ENCODE results near the gene DRGX.

Gene DRGX

GRCh38 chr10:49356181-49356580 is 39.7 kb downstream of the DRGX start:
- H3K9ac ChIP-seq (ENCODE audit: low read length) = no peak overlapping the region
- peaks cover 3% of the 10 kb centered on the region for H3K79me2 ChIP-seq (ENCODE audit: control insufficient read depth, insufficient read depth, low read length, poor library complexity)
- no CpG with 5 or more reads among the region's 4 CpGs for WGBS (ENCODE audit: extremely low coverage, insufficient coverage, insufficient read length)
- no peak overlapping the region for H2AK5ac ChIP-seq (ENCODE audit: low read length)
- no peak overlapping the region for H4K8ac ChIP-seq (ENCODE audit: low read depth, low read length)
- H3K4ac ChIP-seq (ENCODE audit: low read depth, low read length) = no peak overlapping the region
- H2AFZ ChIP-seq (ENCODE audit: insufficient read depth, low read length, poor library complexity) = no peak overlapping the region
- no peak overlapping the region for H3K14ac ChIP-seq (ENCODE audit: low read length)
- no peak for DNase-seq
- peaks cover 5% of the 10 kb centered on the region for H3K79me1 ChIP-seq (ENCODE audit: low read length)
- no peak overlapping the region for H3K23ac ChIP-seq (ENCODE audit: low read length)
- no peak overlapping the region for H3K27ac ChIP-seq (ENCODE audit: low read depth, low read length)
- H3K18ac ChIP-seq (ENCODE audit: low read length) = no peak overlapping the region
- H4K12ac ChIP-seq (ENCODE audit: low read depth, low read length) = no peak overlapping the region
- H3K9me3 ChIP-seq (ENCODE audit: insufficient read depth, low read depth, low read length) = peaks cover 1% of the 10 kb centered on the region
- no peaks in the 10 kb centered on the region for H3K27me3 ChIP-seq (ENCODE audit: insufficient read depth, low read length)
- no peak overlapping the region for H4K91ac ChIP-seq (ENCODE audit: low read depth, low read length)
- no peak overlapping the region for H3K4me2 ChIP-seq (ENCODE audit: low read length)
- H3K4me1 ChIP-seq (ENCODE audit: control insufficient read depth in 1 of 2, insufficient read depth in 2 of 2, low read length in 2 of 2) = peaks cover 12 to 14% of the 10 kb centered on the region in 2 experiments
- H3K36me3 ChIP-seq (ENCODE audit: control insufficient read depth in 1 of 2, insufficient read depth in 2 of 2, low read length in 2 of 2) = no peaks in the 10 kb centered on the region
- H2BK120ac ChIP-seq (ENCODE audit: insufficient read depth, low read length, poor library complexity) = no peak overlapping the region
- no peak overlapping the region for H3K4me3 ChIP-seq (ENCODE audit: low read depth, low read length)
- no peak overlapping the region for H2BK12ac ChIP-seq (ENCODE audit: low read length)
- H2BK5ac ChIP-seq (ENCODE audit: low read depth, low read length, poor library complexity) = no peak overlapping the region

- Histone ChIP-seq H3K27ac (ENCODE audit: low read depth, low read length) (no peak overlapping the region), H3K27me3 (ENCODE audit: insufficient read depth, low read length) (no peaks in the 10 kb centered on the region), H4K91ac (ENCODE audit: low read depth, low read length) (no peak overlapping the region), H3K79me1 (ENCODE audit: low read length) (no peaks in the 10 kb centered on the region), H2AFZ (ENCODE audit: insufficient read depth, low read length, poor library complexity) (no peak overlapping the region), H3K4ac (ENCODE audit: low read depth, low read length) (no peak overlapping the region), H3K4me2 (ENCODE audit: low read length) (no peak overlapping the region), H3K18ac (ENCODE audit: low read length) (no peak overlapping the region), H4K12ac (ENCODE audit: low read depth, low read length) (no peak overlapping the region), H3K79me2 (ENCODE audit: control insufficient read depth, insufficient read depth, low read length, poor library complexity) (no peaks in the 10 kb centered on the region), H2AK5ac (ENCODE audit: low read length) (no peak overlapping the region), H3K14ac (ENCODE audit: low read length) (no peak overlapping the region), H3K9me3 (ENCODE audit: insufficient read depth, low read depth, low read length) (peaks cover 7% of the 10 kb centered on the region), H3K4me1 (ENCODE audit: control insufficient read depth in 1 of 2, insufficient read depth in 2 of 2, low read length in 2 of 2) (peaks cover 5 to 6% of the 10 kb centered on the region in 2 experiments), H2BK12ac (ENCODE audit: low read length) (no peak overlapping the region), H3K4me3 (ENCODE audit: low read depth, low read length) (no peak overlapping the region), H4K8ac (ENCODE audit: low read depth, low read length) (no peak overlapping the region), H3K36me3 (ENCODE audit: control insufficient read depth in 1 of 2, insufficient read depth in 2 of 2, low read length in 2 of 2) (no peaks in the 10 kb centered on the region), H3K23ac (ENCODE audit: low read length) (no peak overlapping the region), H3K9ac (ENCODE audit: low read length) (no peak overlapping the region), H2BK5ac (ENCODE audit: low read depth, low read length, poor library complexity) (no peak overlapping the region), H2BK120ac (ENCODE audit: insufficient read depth, low read length, poor library complexity) (no peak overlapping the region)
- no CpG with 5 or more reads among the region's 3 CpGs for WGBS (ENCODE audit: extremely low coverage, insufficient coverage, insufficient read length)
- no peak for DNase-seq
Observed at GRCh38 chr10:49355221-49355620, 40.7 kb downstream of the DRGX start.

- WGBS (ENCODE audit: extremely low coverage, insufficient coverage, insufficient read length) = no CpG with 5 or more reads among the region's 3 CpGs
- H2BK5ac ChIP-seq (ENCODE audit: low read depth, low read length, poor library complexity) = no peak overlapping the region
- H2BK120ac ChIP-seq (ENCODE audit: insufficient read depth, low read length, poor library complexity) = no peak overlapping the region
- no peak overlapping the region for H3K4me3 ChIP-seq (ENCODE audit: low read depth, low read length)
- H3K27me3 ChIP-seq (ENCODE audit: insufficient read depth, low read length) = no peaks in the 10 kb centered on the region
- H3K4ac ChIP-seq (ENCODE audit: low read depth, low read length) = no peak overlapping the region
- no peak overlapping the region for H3K14ac ChIP-seq (ENCODE audit: low read length)
- no peaks in the 10 kb centered on the region for H3K79me2 ChIP-seq (ENCODE audit: control insufficient read depth, insufficient read depth, low read length, poor library complexity)
- no peak overlapping the region for H3K18ac ChIP-seq (ENCODE audit: low read length)
- peaks cover 0 to under 1% of the 10 kb centered on the region in 2 experiments for H3K4me1 ChIP-seq (ENCODE audit: control insufficient read depth in 1 of 2, insufficient read depth in 2 of 2, low read length in 2 of 2)
- no peak overlapping the region for H4K12ac ChIP-seq (ENCODE audit: low read depth, low read length)
- no peak overlapping the region for H3K4me2 ChIP-seq (ENCODE audit: low read length)
- no peak overlapping the region for H4K8ac ChIP-seq (ENCODE audit: low read depth, low read length)
- DNase-seq = no peak
- no peaks in the 10 kb centered on the region for H3K36me3 ChIP-seq (ENCODE audit: control insufficient read depth in 1 of 2, insufficient read depth in 2 of 2, low read length in 2 of 2)
- no peak overlapping the region for H3K27ac ChIP-seq (ENCODE audit: low read depth, low read length)
- no peak overlapping the region for H2AFZ ChIP-seq (ENCODE audit: insufficient read depth, low read length, poor library complexity)
- no peak overlapping the region for H4K91ac ChIP-seq (ENCODE audit: low read depth, low read length)
- H3K79me1 ChIP-seq (ENCODE audit: low read length) = no peaks in the 10 kb centered on the region
- no peak overlapping the region for H3K23ac ChIP-seq (ENCODE audit: low read length)
- H2AK5ac ChIP-seq (ENCODE audit: low read length) = no peak overlapping the region
- no peak overlapping the region for H3K9ac ChIP-seq (ENCODE audit: low read length)
- peaks cover 9% of the 10 kb centered on the region for H3K9me3 ChIP-seq (ENCODE audit: insufficient read depth, low read depth, low read length)
- no peak overlapping the region for H2BK12ac ChIP-seq (ENCODE audit: low read length)
Observed at GRCh38 chr10:49354593-49354992, 41.3 kb downstream of the DRGX start.

- Histone ChIP-seq H3K79me2 (ENCODE audit: control insufficient read depth, insufficient read depth, low read length, poor library complexity) (no peaks in the 10 kb centered on the region), H4K12ac (ENCODE audit: low read depth, low read length) (no peak overlapping the region), H3K9ac (ENCODE audit: low read length) (no peak overlapping the region), H3K4me2 (ENCODE audit: low read length) (no peak overlapping the region), H3K18ac (ENCODE audit: low read length) (no peak overlapping the region), H2BK12ac (ENCODE audit: low read length) (no peak overlapping the region), H2AFZ (ENCODE audit: insufficient read depth, low read length, poor library complexity) (no peak overlapping the region), H3K4me3 (ENCODE audit: low read depth, low read length) (no peak overlapping the region), H3K79me1 (ENCODE audit: low read length) (no peaks in the 10 kb centered on the region), H3K23ac (ENCODE audit: low read length) (no peak overlapping the region), H2BK120ac (ENCODE audit: insufficient read depth, low read length, poor library complexity) (no peak overlapping the region), H3K36me3 (ENCODE audit: control insufficient read depth in 1 of 2, insufficient read depth in 2 of 2, low read length in 2 of 2) (no peaks in the 10 kb centered on the region), H2BK5ac (ENCODE audit: low read depth, low read length, poor library complexity) (no peak overlapping the region), H4K91ac (ENCODE audit: low read depth, low read length) (no peak overlapping the region), H4K8ac (ENCODE audit: low read depth, low read length) (no peak overlapping the region), H3K27me3 (ENCODE audit: insufficient read depth, low read length) (no peaks in the 10 kb centered on the region), H3K4ac (ENCODE audit: low read depth, low read length) (no peak overlapping the region), H3K14ac (ENCODE audit: low read length) (no peak overlapping the region), H3K9me3 (ENCODE audit: insufficient read depth, low read depth, low read length) (peaks cover 9% of the 10 kb centered on the region), H3K27ac (ENCODE audit: low read depth, low read length) (no peak overlapping the region), H3K4me1 (ENCODE audit: control insufficient read depth in 1 of 2, insufficient read depth in 2 of 2, low read length in 2 of 2) (no peaks in the 10 kb centered on the region), H2AK5ac (ENCODE audit: low read length) (no peak overlapping the region)
- no peak for DNase-seq
- no CpG with 5 or more reads among the region's 8 CpGs for WGBS (ENCODE audit: extremely low coverage, insufficient coverage, insufficient read length)
Observed at GRCh38 chr10:49353895-49354566, 41.9 kb downstream of the DRGX start.
